ENCODE results near the gene INSRR.

- TF ChIP-seq, protein P1, sequence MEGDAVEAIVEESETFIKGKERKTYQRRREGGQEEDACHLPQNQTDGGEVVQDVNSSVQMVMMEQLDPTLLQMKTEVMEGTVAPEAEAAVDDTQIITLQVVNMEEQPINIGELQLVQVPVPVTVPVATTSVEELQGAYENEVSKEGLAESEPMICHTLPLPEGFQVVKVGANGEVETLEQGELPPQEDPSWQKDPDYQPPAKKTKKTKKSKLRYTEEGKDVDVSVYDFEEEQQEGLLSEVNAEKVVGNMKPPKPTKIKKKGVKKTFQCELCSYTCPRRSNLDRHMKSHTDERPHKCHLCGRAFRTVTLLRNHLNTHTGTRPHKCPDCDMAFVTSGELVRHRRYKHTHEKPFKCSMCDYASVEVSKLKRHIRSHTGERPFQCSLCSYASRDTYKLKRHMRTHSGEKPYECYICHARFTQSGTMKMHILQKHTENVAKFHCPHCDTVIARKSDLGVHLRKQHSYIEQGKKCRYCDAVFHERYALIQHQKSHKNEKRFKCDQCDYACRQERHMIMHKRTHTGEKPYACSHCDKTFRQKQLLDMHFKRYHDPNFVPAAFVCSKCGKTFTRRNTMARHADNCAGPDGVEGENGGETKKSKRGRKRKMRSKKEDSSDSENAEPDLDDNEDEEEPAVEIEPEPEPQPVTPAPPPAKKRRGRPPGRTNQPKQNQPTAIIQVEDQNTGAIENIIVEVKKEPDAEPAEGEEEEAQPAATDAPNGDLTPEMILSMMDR (IDR thresholded peaks at IDR 0.05) = no peak
- TF ChIP-seq EP300 (IDR thresholded peaks at IDR 0.05) = no peak
- TF ChIP-seq POLR2A (IDR thresholded peaks at IDR 0.05) = no peak
Measured at GRCh38 chr1:156796340-156797097, 62.4 kb downstream of the INSRR start.

All from ovary (tissue), 3 donors.